GM12874 (cell line): ENCODE results near the gene SGIP1.

Source experiments
- CTCF ChIP-seq: IDR thresholded peaks from 2 replicates; pipeline ENCODE4 v1.5.1; 2011; ENCODE audit warnings: low read depth, mild to moderate bottlenecking, control low read depth, low read length, moderate library complexity; ENCODE audit not compliant: insufficient read depth

Gene SGIP1

GRCh38 chr1:66778266-66778665 lies 244.3 kb downstream of the SGIP1 start:
- no peak for TF ChIP-seq CTCF

- no peak for TF ChIP-seq CTCF
Measured at GRCh38 chr1:66778969-66779368, 245.0 kb downstream of the SGIP1 start.

GRCh38 chr1:66779475-66780078 lies 245.6 kb downstream of the SGIP1 start:
- TF ChIP-seq CTCF: no peak

- TF ChIP-seq CTCF: no peak
Measured at GRCh38 chr1:66787641-66788040, 253.7 kb downstream of the SGIP1 start.

GRCh38 chr1:66788231-66788939 lies 254.4 kb downstream of the SGIP1 start:
- no peak for TF ChIP-seq CTCF

GRCh38 chr1:66791621-66792610 lies 258.0 kb downstream of the SGIP1 start:
- TF ChIP-seq CTCF: no peak
